Anterior cingulate cortex (tissue), 58 donors: ENCODE data around the gene FBXO34.

ENCODE experiments used
- DNase-seq, 58 donors: peaks; one replicate each; lab custom pipeline; 2025; lab: John Stamatoyannopoulos, UW

FBXO34 gene

GRCh38 chr14:55270832-55271571 lies at the start of gene FBXO34:
Gene FBXO34 (plus strand): TSS chr14:55271421. CDS start chr14:55350391, 78,970 bp downstream.
- peak; percentile 80 to 99 (median 96) for DNase-seq

- no peak for DNase-seq
These were observed 49.3 kb upstream of the FBXO34 start for GRCh38 chr14:55221968-55222367.

- DNase-seq: no peak
These were observed 47.9 kb upstream of the FBXO34 start for GRCh38 chr14:55223364-55223763.

- DNase-seq: no peak
These were observed 43.0 kb upstream of the FBXO34 start for GRCh38 chr14:55228261-55228660.

- no peak for DNase-seq
These were observed 37.6 kb upstream of the FBXO34 start for GRCh38 chr14:55233591-55233990.

GRCh38 chr14:55238019-55238680 lies 33.1 kb upstream of the FBXO34 start:
- no peak for DNase-seq

GRCh38 chr14:55239320-55239719 lies 31.9 kb upstream of the FBXO34 start:
- no peak for DNase-seq

GRCh38 chr14:55240526-55241178 lies 30.6 kb upstream of the FBXO34 start:
- peak in 3 of 58 donors; percentile 2 to 7 (median 2) for DNase-seq

- no peak for DNase-seq
These were observed 29.5 kb upstream of the FBXO34 start for GRCh38 chr14:55241673-55242072.

- DNase-seq: no peak
These were observed 27.8 kb upstream of the FBXO34 start for GRCh38 chr14:55243386-55243785.

- no peak for DNase-seq
These were observed 27.4 kb upstream of the FBXO34 start for GRCh38 chr14:55243813-55244212.

GRCh38 chr14:55245657-55246268 lies 25.5 kb upstream of the FBXO34 start:
- no peak for DNase-seq

GRCh38 chr14:55248411-55248810 lies 22.8 kb upstream of the FBXO34 start:
- no peak for DNase-seq

- no peak for DNase-seq
These were observed 21.8 kb upstream of the FBXO34 start for GRCh38 chr14:55249423-55249822.

GRCh38 chr14:55253276-55253675 lies 17.9 kb upstream of the FBXO34 start:
- DNase-seq: no peak

- DNase-seq: no peak
These were observed 16.6 kb upstream of the FBXO34 start for GRCh38 chr14:55254581-55254980.

GRCh38 chr14:55255979-55256378 lies 15.2 kb upstream of the FBXO34 start:
- no peak for DNase-seq

- DNase-seq: no peak
These were observed 14.6 kb upstream of the FBXO34 start for GRCh38 chr14:55256586-55256985.

- DNase-seq: no peak
These were observed 6.0 kb upstream of the FBXO34 start for GRCh38 chr14:55265197-55265596.

GRCh38 chr14:55267820-55268219 lies 3.4 kb upstream of the FBXO34 start:
- no peak for DNase-seq
